ENCODE results near the gene WDR72.
"Not testable (repeated sequence)": the region's sequence is repeated elsewhere in the genome, so short reads cannot be mapped to it uniquely, and the experiment has no call there.

Gene WDR72

DNA sequence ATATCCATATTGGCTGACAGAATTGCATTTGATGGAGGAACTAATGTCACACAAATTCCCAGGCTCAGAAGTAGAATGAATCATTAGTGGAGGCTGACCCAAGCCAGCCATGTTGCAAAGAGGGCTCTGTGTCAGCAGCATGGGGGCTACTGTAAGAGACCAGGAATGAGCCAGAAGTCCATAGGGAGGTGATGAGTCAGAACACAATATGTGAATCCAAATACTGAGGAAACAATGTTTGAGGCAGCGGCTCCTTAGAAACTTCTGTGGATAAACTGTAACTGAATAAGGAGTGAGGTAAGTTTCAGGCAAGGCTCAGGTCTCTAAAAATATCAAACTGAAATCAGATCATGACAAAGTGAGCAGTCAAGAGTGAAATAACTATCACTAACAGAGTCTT is 170.7 kb downstream of the WDR72 start:
- no peak for DNase-seq

GRCh38 chr15:53586799-53587198 is 172.7 kb downstream of the WDR72 start:
- DNase-seq, result no peak

DNA sequence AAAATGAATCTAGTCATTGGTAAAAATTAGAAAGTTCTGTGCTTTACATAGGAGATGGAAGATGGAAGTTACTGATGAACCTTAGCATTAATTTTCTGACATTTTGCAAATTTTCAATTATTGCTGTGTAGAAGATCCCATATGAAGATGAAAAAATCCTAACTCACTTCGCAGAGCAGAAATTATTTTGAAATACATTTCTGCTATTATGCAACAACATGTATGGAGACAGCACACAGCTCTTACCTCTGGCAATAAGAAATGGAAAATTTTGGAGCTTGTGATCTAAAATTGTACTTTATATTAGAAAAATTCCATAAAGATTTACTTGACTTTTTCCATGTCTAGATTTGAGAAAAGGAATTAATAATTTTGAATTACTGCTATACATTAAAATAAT is 177.9 kb downstream of the WDR72 start:
- DNase-seq, result no peak

- DNase-seq, result no peak
Measured at GRCh38 chr15:53580366-53580765, 179.1 kb downstream of the WDR72 start.

DNA sequence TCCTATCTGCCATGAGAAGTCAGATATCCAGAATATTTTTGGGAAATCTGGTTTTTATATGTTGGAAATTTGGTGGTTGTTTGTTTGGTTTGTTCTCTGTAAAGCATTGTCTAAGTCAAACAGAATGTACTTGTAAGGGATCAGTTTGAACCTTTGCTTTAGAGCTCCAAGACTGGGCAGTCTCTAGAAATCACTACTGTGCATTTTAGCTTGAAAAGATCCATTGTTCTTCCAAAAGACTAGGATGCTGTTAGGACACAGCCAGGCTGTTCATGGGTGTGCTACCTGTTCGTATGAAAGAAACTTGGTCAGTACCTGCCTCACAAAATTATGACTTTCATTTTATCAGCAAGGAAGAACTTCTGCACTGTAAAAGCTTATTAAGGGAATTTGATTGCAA is 182.6 kb downstream of the WDR72 start:
- DNase-seq, result no peak

GRCh38 chr15:53573091-53573490 is 186.4 kb downstream of the WDR72 start:
- DNase-seq, result no peak

DNA sequence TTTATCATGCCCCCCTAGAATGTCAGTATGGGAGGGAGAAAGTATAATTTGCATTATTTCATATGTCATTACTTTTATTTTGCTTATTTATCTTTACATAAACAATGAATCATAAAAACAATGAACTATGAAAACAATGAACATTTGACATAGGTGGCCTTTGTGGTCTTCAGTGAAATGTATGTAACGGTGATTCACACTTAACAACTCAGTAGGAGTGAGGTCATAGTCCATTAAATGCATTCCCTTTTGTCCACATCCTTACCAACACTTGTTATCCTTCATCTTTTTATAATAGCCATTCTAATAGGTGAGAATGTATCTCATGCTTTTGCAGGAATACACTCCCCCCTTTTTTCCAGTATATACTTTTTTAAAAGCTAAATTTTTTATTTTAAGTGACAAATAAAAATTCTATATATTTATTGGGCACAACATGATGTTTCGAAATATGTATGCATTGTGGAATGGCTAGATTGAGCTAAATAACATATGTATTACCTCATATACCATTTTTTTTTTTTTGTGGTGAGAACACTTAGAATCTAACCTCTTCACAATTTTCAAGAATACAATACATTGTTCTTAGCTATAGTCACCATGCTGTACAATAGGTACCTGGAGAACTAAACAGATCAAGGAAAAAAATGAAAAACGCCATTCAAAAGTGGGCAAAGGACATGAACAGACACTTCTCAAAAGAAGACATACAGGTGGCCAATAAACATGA is 189.5 kb downstream of the WDR72 start:
- no peak for DNase-seq

- no peak for DNase-seq
Measured at GRCh38 chr15:53566912-53567311, 192.6 kb downstream of the WDR72 start.

DNA sequence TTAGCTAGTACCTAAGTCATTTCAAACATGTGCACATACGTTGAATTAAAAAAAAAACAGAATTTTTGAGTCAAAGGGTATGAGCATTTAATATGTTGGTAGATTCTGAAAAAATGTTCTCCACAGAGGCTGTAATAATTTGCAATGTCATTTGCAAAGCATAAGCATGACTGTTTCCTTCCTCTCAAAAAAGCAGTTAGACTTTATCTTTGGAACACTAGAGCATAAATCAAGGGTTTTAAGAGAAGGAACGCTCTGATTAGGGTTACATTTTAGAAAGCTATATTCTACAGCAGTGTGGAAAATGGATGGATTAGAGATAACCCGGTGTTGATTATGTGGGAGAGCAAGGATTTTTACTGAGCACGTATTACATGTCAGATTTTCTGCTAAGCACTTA is 193.7 kb downstream of the WDR72 start:
- no peak for DNase-seq

- DNase-seq, result no peak
Measured at GRCh38 chr15:53564647-53565046, 194.8 kb downstream of the WDR72 start.

GRCh38 chr15:53563627-53564026 is 195.8 kb downstream of the WDR72 start:
- no peak for DNase-seq

GRCh38 chr15:53559364-53560277 is 199.8 kb downstream of the WDR72 start:
- no peak for DNase-seq

GRCh38 chr15:53558384-53558783 is 201.1 kb downstream of the WDR72 start:
- no peak for DNase-seq

DNA sequence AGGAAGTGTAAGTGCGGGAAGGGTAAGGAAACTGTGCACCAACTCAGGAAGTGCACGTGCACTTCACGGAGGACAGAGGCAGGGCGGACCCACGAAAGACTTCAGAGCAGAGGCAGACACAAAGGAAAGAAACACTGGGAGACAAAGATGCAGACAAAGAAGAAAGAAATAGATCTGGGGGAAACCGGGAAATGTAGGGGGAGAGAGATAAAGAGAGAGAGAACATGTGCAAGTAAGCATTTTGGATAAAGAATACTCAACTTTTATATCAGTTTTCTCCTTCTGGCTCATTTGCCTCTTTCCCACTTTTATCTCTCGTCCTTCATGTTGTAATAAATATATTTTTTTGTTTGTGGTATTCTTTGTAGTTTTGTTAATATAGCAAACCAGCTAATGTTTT is 204.2 kb downstream of the WDR72 start:
- no peak for DNase-seq

DNA sequence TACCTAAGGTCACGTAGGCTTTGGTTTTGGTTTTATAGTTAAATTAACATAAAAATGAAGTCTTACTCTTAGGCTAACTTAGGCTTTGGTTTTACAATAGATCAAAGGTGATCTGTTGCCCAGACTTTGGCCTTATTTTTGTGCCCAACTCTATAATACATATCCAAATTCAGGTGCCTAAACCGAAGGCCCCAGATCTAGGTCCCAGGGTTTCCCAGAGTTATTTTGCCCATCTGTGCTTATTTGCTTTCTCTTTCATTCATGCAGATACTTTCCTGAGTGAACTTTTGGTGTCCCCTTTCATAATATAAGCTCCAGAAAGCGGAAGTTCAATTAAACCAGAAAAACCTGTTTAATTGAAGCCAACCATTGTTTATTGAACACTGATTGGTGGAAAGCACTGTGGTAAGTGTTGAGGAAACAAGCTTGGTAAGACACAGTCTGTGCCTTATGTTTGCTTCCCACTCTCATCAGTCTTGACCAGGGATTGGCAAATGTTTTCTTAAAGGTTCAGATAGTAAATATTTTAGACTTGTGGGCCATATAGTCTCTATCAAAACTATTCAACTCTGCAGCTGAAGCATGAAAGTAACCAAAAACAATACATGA is 209.7 kb downstream of the WDR72 start:
- DNase-seq, result no peak

DNA sequence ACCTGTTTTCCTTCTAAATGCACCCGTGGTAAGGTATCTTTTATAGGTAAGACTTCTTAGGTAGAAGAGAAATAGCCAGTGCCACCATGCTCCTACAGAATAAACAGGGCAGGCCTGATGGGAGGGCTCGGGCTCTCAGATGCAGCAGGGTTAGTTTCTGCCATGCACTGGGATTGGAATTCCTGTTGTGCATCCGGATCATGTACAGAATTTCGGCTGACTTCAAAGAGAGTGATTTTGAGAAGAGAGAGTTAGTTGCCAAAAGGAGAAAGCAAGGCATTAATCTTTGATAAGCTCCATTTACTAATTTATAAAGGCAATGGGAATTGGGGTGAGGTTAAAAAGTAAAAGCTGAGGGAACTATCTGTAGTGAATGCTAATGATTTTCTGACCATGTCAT is 211.2 kb downstream of the WDR72 start:
- DNase-seq, result no peak

DNA sequence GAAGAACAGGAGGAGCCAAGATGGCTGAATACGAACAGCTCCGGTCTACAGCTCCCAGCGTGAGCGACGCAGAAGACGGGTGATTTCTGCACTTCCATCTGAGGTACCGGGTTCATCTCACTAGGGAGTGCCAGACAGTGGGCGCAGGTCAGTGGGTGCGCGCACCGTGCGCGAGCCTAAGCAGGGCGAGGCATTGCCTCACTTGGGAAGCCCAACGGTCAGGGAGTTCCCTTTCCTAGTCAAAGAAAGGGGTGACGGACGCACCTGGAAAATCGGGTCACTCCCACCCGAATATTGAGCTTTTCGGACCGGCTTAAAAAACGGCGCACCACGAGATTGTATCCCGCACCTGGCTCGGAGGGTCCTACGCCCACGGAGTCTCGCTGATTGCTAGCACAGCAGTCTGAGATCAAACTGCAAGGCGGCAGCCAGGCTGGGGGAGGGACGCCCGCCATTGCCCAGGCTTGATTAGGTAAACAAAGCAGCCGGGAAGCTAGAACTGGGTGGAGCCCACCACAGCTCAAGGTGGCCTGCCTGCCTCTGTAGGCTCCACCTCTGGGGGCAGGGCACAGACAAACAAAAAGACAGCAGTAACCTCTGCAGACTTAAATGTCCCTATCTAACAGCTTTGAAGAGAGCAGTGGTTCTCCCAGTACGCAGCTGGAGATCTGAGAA is 218.7 kb downstream of the WDR72 start:
- not testable (repeated sequence) for DNase-seq

GRCh38 chr15:53539878-53540277 is 219.6 kb downstream of the WDR72 start:
- no peak for DNase-seq

GRCh38 chr15:53536479-53537120 is 222.9 kb downstream of the WDR72 start:
- no peak for DNase-seq

DNA sequence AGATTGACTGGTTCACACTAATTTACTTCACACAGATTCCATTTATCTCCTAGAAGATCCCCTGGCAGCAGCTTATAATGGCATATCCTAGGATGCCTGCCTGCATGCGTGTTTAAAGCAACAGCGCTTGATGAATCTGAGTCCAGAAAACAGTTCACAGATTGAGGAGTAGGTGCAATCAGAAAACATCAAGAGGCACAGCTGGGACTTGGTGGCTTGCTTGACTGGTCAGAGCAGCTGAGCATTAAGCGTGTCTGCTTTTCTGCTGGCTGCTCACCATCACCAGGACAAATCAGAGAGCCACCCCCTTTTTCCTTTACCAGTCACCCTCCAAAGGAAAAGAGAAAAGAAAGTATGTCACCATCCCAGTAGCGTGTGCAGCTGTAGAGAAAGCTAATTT is 223.6 kb downstream of the WDR72 start:
- DNase-seq, result no peak

- no peak for DNase-seq
Measured at GRCh38 chr15:53534105-53534839, 225.2 kb downstream of the WDR72 start.

DNA sequence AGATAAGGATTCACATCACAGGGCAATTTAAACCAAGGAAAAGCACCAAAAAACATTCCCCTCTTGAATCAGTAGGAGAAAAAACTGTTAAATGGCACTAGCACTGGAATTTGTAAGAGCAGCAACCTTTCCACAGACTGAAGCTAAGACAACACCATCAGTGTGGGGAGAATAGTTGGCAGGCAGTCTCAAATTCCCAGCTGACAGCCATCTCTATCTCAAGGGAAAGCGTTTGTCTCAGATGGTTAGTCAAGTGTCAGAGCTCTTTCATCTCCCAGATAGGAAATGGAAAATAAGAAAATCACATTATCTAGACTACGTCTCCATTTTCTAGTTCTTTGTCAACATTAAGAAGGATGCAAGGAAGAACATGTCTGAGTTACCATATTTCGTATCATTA is 228.7 kb downstream of the WDR72 start:
- no peak for DNase-seq
